Measurements from ENCODE around the gene ZACN. TPM values are rescaled to one million over a fixed set of nuclear protein-coding genes. Genes with fewer than 3 reads are reported as not detected.

ZACN gene
- polyA plus RNA-seq, 2 of the 4 experiments (the other 2 are of a cell fraction), result 0.12 to 0.30 TPM

GRCh38 chr17:76081295-76082210, 2.6 kb downstream of the ZACN start:
- no peaks in the 10 kb centered on the region for H3K4me1 ChIP-seq
- CTCF ChIA-PET, result interaction anchor here (0.6 to 4.4 kb wide), 5 partner anchors 30 to 198 kb away, joined by 3 to 15 read pairs (median 4); no protein-coding TSS in a partner anchor
- FAIRE-seq (no peak), DNase-seq (ENCODE audit: low read depth in 1 of 2, low spot score in 1 of 2) (no peak), ATAC-seq (no peak)
- WGBS (ENCODE audit: missing lambda C conversion rate), result 90% methylated on average over 27 of the region's 27 CpGs
- no peaks in the 10 kb centered on the region for H3K9me3 ChIP-seq
- TF ChIP-seq PBX3 (IDR thresholded peaks at IDR 0.05), result no peak
- TF ChIP-seq FOSB (CRISPR knock-in tag; IDR thresholded peaks at IDR 0.05), result no peak
- no peak for TF ChIP-seq KDM1A (IDR thresholded peaks at IDR 0.05; ENCODE audit: low read depth)
- TF ChIP-seq HOXB13 (CRISPR knock-in tag; IDR thresholded peaks at IDR 0.05; ENCODE audit: low read depth), result no peak
- no peak for TF ChIP-seq CBX2 (IDR thresholded peaks at IDR 0.05; ENCODE audit: borderline replicate concordance, low read depth)
- TF ChIP-seq USF2 (IDR thresholded peaks at IDR 0.05), result no peak
- no peak for TF ChIP-seq ZSCAN20 (CRISPR knock-in tag; IDR thresholded peaks at IDR 0.05)
- no peak overlapping the region for H3K27ac ChIP-seq
- POLR2A ChIA-PET, result no interaction called here
- no peak overlapping the region for H3K4me2 ChIP-seq
- H3K4me3 ChIP-seq, result no peak overlapping the region

GRCh38 chr17:76082326-76083251, 3.6 kb downstream of the ZACN start:
- Histone ChIP-seq H3K4me2 (no peak overlapping the region), H3K4me1 (no peaks in the 10 kb centered on the region), H3K27ac (no peak overlapping the region), H3K9me3 (no peaks in the 10 kb centered on the region), H3K4me3 (no peak overlapping the region)
- POLR2A ChIA-PET, result no interaction called here
- CTCF ChIA-PET, result interaction anchor here (1.4 to 1.6 kb wide), 2 partner anchors 73 to 197 kb away, joined by 3 to 6 read pairs; no protein-coding TSS in a partner anchor
- 84% methylated on average over 20 of the region's 20 CpGs for WGBS (ENCODE audit: missing lambda C conversion rate)
- FAIRE-seq (no peak), ATAC-seq (no peak), DNase-seq (ENCODE audit: low read depth in 1 of 2, low spot score in 1 of 2) (no peak)
- no peak for TF ChIP-seq RCOR1 (IDR thresholded peaks at IDR 0.05; ENCODE audit: low read depth, low read length)
- TF ChIP-seq POLR2A (IDR thresholded peaks at IDR 0.05; ENCODE audit: low read length), result no peak
- no peak for TF ChIP-seq ZC3H11A (IDR thresholded peaks at IDR 0.05)
- TF ChIP-seq FOSB (CRISPR knock-in tag; IDR thresholded peaks at IDR 0.05), result no peak
- no peak for TF ChIP-seq EHF (CRISPR knock-in tag; IDR thresholded peaks at IDR 0.05)
- no peak for TF ChIP-seq HMGXB4 (CRISPR knock-in tag; IDR thresholded peaks at IDR 0.05; ENCODE audit: borderline replicate concordance)
- no peak for TF ChIP-seq MAZ (IDR thresholded peaks at IDR 0.05; ENCODE audit: borderline replicate concordance, low read depth, low read length)
- no peak for TF ChIP-seq BHLHE40 (IDR thresholded peaks at IDR 0.05; ENCODE audit: low read depth, low read length)
- TF ChIP-seq REST (IDR thresholded peaks at IDR 0.05), result no peak
- TF ChIP-seq CBX2 (IDR thresholded peaks at IDR 0.05; ENCODE audit: borderline replicate concordance, low read depth), result no peak
- TF ChIP-seq KDM5A (IDR thresholded peaks at IDR 0.05), result no peak
- no peak for TF ChIP-seq SREBF2 (IDR thresholded peaks at IDR 0.05)
- TF ChIP-seq PHF8 (IDR thresholded peaks at IDR 0.05; ENCODE audit: borderline replicate concordance, low read depth), result no peak
- no peak for TF ChIP-seq CTCF (IDR thresholded peaks at IDR 0.05)
- TF ChIP-seq NFE2L2 (conservative IDR thresholded peaks at IDR 0.05; ENCODE audit: low read length), result no peak
- TF ChIP-seq MAX (IDR thresholded peaks at IDR 0.05), result no peak
